ENCODE data around the gene TTLL5.

- TF ChIP-seq EZH2phosphoT487 (conservative IDR thresholded peaks at IDR 0.05; ENCODE audit: low read length) (no peak), CTCF (IDR thresholded peaks at IDR 0.05; ENCODE audit: insufficient read depth, low read length, poor library complexity, severe bottlenecking) (no peak)
Observed at GRCh38 chr14:75865531-75865930, 204.5 kb downstream of the TTLL5 start.

Measured in SU-DHL-6 (cell line).